CD4-positive, alpha-beta T cell treated with Interleukin-6 at 100 ng/mL for 8 hours (primary cell): ENCODE measurements around the gene FHIT.

ENCODE experiments used
- DNase-seq: peaks from one replicate; pipeline ENCODE4 v3.0.0-alpha.2; 2020; ENCODE audit warnings: mixed read lengths, low spot score

FHIT gene

GRCh38 chr3:60622349-60622748 lies 628.9 kb downstream of the FHIT start:
- DNase-seq = no peak

DNA sequence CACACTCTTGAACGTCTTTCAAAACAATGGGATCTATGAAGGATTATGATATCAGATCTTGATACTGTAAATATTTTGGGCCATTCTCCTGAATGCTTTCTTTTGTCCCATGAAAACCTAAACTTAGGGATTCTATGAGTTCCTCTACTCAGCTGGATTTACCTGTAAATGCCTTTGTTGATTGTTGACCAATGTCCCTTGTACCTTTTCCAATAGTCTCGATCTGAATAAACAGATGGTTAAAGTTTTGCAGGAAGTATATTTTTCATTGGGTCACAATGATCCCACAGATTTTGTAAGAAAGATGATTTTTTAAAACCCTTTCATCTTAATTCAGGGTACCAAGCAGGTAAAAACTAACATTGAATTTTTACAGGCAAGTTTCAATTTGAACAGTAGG lies 634.1 kb downstream of the FHIT start:
- DNase-seq = no peak

GRCh38 chr3:60613769-60614303 lies 637.4 kb downstream of the FHIT start:
- no peak for DNase-seq

DNA sequence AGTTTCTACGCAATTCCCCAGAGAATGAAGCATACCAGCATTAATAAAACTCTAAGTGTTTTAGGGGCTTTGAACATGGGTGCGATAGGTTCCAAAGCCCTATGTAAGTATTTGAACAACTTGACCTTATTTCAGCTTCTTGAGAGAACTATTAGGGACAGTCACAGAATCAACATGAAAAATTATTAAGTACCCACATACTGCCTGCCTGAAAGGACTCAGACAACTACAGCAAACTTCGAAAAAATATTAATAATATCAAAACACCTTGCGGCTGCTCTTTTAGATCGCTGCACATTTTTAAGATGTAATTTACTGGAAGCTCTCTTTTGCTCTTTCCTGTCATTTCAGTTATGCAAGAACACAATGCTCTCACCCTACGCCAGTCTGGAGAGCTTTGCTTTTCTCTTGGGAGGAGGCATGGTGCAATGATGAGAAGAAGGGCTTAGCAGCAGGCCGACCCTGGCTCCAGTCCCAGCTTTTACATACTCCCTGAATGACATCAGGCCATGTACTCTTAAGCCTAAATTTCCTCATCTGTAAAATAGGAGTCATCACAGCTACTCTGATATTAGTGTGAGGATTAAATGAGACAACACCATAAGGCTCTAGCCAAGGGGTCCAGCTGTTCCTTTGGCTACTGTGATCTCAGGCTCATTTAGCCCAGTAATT lies 640.7 kb downstream of the FHIT start:
- no peak for DNase-seq

GRCh38 chr3:60609446-60609845 lies 641.8 kb downstream of the FHIT start:
- DNase-seq = no peak

GRCh38 chr3:60603860-60604259 lies 647.4 kb downstream of the FHIT start:
- DNase-seq = no peak

DNA sequence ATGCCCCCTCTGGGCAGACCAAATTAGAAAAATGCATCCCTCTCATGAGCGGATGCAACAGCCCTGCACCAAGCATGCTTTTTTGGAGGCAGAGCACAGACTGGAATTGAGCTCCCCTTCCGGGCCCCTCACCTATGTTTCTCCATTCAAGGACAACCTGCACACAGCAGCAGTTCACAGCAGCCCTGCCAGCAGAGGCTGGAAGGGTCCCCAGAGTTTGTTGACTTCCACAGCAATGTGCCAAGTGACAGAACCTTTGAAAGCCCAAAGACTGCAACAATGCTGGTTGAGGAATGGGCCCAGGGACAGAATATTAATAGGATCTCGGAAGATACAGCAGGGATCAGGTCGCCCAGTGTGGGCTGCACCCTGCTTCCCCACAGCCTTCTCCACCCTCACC lies 650.4 kb downstream of the FHIT start:
- DNase-seq = no peak

DNA sequence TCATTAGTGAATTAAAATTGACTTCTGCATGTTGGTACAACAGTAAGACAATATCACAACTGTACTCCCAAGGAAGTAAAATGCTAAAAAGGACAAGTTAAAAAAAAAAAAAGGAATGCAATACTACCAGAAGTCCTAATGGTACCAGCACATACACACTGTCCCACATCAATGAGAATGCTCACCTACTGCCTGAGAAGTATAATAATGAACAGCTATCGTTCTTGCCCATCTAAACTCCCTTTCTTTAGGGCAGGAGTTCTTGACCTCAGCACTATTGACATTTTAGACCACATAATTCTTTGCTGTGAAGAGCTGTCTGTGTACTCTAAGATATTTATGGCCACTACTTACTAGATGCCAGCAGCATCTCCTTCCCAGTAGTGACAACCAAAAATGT lies 651.7 kb downstream of the FHIT start:
- no peak for DNase-seq

GRCh38 chr3:60598671-60599070 lies 652.6 kb downstream of the FHIT start:
- no peak for DNase-seq

DNA sequence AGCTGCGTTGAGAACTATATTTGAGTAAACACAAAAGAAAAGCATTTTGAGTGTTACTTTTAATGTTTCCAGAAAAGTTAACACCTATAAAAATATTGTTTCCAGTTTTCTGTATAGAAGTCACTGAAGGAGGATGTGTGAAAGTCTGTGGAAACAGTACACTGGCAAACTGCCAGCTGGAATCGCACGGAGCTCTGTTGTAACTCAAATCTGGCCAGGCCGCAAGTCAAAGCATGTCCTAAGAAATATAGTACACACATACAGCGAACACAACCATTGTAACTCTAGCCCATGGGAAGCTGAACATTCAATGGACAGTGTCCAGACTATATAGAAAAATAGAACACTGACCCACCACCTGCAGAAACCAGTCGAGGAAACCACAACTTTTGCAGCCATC lies 657.2 kb downstream of the FHIT start:
- DNase-seq = no peak

DNA sequence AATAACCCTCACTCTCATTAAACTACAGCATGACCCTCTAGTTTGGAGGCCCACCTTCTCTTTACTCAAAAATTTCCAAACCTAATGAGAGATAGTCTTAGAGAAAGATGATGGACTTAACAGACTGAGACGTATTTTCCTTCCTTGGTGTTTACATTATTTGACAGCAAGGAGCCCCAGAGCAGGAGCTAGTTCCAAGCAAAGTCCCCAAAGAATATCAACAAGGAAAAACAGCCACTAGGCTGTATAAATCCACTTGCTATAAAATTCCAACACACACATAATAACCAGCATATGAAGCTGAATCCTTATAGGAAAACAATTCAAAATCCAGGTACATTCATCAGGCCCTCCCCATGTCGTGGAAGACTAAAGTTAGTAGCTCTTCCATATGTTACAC lies 660.0 kb downstream of the FHIT start:
- DNase-seq = no peak

DNA sequence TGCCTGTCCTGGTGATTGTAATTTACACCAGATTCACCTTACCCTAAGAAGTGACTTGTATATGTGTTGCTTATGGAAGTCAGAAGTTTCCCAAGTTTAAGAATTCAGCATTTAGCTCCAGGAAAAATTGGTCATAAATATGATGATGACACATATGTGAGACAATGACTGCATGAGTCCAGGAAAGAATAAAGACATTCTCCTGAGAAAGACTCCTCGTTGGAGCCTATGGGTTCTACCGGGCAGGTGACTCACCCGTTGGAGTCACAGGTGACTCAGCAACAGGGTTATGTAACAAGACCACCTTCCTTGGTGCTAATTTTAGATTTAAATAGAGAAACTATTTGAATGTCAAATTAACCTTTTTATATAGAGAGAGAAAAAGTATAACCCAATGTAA lies 662.4 kb downstream of the FHIT start:
- DNase-seq = no peak

GRCh38 chr3:60585918-60586317 lies 665.3 kb downstream of the FHIT start:
- no peak for DNase-seq

- DNase-seq = no peak
Measured at GRCh38 chr3:60584250-60584649, 667.0 kb downstream of the FHIT start.

- DNase-seq = no peak
Measured at GRCh38 chr3:60582288-60582687, 669.0 kb downstream of the FHIT start.

DNA sequence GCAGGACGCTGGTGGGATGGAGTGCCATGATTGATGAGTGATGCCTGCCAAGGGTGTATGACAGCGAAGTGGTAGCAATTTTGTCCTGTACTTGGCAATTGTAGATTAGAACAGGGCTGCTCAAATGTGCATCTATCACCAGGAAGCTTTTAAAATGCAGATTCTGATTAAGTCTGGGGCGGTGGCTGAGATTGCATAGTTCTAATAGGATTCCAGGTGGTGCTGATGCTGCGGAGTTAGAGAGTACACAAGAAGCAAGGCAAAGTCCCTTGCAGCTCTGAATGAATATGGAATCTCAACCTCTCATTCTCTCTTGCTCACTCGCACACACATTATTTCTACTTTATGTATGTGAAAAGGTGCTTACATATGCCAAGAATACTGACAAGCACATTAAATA lies 670.4 kb downstream of the FHIT start:
- DNase-seq = no peak

DNA sequence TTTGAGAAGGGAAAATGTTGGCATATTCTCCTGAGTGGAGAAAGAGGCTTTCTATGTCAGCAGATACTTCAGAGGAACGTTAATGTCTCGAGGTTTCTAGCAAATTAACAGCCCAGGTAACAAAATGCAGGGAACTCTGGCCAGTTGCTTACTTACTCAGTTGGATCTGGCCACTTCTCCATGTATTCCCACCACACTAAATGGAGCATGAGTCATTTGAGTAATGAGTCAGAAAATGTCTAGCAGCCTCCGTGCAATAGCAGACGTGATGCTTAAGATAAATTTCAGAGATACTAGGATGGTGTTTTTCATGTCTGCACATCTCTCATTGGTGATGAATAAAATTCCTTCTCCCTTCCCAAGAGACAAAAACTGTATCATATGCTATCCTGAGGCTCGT lies 671.5 kb downstream of the FHIT start:
- DNase-seq = no peak

- no peak for DNase-seq
Measured at GRCh38 chr3:60578936-60579335, 672.3 kb downstream of the FHIT start.

- no peak for DNase-seq
Measured at GRCh38 chr3:60577601-60578000, 673.7 kb downstream of the FHIT start.

- no peak for DNase-seq
Measured at GRCh38 chr3:60575718-60576272, 675.5 kb downstream of the FHIT start.

DNA sequence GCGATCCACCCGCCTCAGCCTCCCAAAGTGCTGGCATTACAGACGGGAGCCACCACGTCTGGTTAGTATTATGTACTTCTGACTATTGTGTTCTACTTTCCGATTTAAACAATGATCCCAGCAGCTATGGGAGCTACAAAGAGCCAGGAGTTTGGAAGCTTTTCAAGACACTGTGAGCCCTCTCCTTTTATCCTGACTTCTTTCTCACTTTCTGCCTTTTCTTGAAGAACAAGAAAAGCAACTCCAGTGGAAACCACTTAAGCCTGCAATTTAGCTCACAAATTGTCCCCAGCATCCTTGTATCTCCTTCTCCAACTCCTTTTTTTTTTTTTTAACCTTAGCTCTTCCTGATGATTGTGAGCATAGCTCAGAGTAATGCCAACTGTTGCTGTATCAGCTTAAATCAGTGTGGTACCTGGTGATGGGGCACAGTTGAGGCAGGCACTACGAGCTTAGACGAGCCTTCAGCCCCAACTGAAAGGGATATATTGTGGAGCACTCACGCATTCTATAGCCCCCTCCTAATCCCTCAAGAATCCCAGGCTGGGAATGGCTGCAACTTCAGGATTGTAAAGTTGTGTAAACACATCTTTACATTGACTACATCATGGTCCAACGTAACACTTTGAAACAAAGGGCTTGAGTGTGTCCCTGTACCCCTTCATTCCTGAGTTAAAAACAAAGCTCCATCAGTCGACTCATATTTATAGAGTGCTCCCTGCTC lies 677.0 kb downstream of the FHIT start:
- DNase-seq = no peak

GRCh38 chr3:60573494-60573893 lies 677.8 kb downstream of the FHIT start:
- DNase-seq = no peak

- no peak for DNase-seq
Measured at GRCh38 chr3:60571511-60571910, 679.7 kb downstream of the FHIT start.
